GM21360 (cell line): Measurements from ENCODE around the gene SGTA.

Experiments
- ATAC-seq: cut with Tn5 transposase; IDR thresholded peaks from one replicate; pipeline ENCODE4 v1.9.1; 2021; ENCODE audit warnings: mild to moderate bottlenecking, moderate library complexity; ENCODE audit not compliant: unreplicated experiment

SGTA gene

DNA sequence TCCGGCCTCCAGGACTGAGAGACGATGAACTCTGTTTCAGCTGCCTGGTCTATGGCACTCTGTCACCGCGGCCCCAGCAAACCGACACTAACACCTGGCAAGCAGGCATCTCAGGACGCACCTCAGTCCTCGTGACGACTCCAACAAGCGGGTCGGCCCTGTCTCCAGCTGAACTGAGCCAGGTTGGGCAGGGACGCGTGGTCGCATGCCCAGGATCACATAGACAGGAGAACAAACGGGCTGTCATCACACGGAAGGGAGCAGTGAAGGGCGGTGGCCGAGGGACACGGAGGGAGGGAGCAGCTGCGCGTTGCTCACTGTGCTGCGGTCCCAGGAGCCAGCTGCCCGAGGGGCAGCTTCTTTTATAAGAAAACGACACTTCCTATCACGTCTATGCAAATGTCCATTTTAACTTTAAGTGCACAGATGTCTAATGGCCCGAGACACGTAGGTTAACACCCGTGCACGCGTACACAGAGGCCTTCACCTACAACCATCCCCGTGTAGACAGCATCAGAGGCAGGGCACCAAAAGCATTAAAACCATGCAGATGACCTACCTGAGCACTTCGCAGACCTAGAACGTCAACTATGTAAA is 8.9 kb downstream of the SGTA start:
- ATAC-seq = no peak

DNA sequence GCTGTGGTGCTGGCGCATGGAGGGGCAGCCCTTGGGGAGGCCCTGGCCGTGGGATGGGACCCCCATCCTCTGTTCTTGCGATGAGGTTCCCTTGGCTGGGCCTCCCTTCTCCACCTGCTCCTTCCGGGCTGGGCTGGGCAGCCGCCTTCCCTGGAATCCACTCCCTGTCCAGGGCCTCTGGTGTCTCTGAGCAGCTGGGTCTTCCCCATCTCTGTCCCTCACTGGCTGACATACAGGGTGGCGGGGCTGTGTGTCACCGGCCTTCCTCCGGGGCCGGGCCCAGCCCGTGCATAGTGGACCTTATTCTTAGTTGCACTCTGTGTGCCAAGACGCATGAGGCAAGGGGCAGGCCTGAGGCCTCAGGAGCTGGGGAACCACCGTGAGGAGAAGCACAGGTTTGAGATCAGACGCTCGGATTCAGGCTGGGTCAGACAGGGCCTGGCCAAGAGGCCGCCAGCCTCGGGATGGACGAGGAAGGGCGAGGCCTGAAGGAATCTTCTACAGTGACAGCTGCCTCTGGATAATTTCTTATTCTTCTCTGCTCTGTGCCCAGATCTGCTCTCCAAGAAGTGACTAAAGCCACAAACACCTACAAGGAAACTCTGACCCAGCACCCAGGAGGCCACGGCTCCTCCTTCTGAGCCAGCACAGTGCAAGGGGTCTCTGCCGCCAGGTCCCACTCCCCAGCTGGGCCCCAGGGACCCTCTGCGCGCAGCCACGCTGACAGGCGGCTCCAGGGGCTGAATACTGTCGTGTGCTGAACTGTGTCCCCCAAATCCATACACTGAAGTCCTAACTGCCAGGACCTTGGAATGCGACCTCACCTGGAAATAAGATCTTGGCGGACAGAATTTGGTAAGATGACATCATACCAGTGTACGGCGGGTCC is 11.0 kb downstream of the SGTA start:
- ATAC-seq = no peak

DNA sequence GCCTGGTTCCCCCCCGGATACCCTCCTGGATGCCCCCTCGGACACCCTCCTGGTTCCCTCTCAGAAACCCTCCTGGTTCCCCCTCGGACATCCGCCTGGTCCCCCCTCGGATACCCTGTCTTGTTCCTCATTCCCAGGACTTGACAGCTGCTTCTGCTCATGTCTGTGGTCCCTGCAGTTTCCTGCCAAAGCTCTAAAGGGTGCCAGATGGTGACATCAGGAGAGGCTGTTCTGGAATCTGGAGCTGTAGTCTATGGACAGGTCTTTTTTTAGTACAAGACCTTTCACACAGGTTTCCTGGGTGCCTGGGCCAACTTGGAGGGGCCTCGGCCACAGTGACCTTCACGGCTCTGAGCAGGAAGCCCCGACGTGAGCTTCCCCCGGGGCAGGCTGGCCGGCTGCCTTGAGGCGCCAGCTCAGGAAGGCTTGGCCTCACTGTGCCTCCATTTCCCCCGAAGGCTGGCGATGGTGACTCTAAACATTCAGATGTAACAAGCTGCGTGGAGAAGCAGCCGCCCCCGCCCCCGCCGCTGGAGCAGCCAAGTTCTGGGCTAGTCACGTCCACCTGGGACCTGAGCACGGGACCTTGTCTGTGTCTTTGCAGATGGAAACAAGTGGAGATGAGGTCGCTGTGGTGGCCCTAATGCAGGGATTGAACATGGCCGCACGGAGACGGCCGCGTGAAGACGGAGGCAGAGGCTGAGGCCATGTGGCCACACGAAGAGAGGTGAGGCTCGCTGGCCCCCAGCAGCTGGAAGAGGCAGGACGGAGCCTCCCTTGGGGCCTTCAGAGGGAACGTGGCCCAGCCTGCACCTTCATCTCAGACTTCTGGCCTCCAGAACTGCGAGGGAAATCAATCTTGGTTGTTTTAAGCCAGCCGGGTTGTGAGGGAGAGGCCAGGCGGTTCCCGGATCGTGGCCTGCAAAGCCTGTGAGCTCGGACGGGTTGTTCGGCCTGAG is 12.7 kb downstream of the SGTA start:
- no peak for ATAC-seq

DNA sequence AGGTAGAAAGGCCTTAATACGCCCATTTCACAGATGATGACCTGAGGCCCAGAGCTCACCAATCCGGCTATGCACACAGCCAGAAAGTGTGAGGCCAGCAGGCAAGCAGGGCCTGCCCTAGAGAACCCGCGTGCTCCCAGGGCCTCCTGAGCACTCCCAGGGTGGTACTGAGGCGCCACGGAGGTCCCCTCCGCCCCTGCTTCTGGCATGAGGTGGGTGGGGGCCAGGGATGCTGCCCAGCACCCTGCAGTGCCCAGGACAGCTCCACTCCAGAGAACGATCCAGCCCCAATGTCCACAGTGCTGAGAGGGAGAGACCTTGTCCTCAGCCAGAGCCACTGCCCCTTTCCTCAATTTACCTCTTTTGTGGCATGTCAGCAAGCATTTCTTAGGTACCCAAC is 13.9 kb downstream of the SGTA start:
- ATAC-seq = no peak

DNA sequence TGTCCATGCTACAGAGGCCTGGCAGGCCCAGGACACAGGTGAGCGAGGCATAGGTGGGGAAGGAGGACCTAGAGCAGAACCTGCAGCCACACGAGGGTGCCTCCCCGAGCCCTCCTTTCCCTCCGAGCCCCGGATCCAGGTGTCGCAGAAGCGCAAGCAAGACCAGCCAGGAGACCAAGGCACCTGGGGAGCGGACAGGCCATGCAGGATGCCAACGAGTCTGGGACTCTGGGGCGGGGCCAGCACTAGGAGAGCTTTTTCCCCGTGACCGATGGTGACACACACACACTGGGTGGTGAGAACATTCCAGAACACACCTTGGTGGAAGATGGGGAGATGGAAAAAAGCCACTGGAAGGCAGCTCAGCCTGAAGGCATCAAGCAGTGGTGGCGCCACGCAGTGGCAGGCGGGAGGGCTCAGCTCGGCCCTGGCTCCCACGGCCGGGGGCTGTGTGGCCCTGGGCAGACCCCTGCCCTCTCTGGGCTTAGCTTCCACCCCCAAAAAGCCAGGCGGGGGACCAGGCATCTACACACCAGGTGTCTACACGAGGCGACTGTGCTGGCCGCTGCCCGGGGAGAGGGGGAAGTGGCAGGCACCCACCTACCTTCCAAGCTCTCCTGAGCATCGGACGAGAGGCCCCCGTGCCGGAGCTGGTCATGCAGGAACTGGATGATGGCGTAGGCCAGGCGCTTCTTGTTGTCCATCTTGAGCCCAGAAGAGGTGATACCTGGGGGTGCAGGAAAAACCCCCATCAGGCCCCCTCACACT is 14.5 kb downstream of the SGTA start:
- ATAC-seq = no peak

DNA sequence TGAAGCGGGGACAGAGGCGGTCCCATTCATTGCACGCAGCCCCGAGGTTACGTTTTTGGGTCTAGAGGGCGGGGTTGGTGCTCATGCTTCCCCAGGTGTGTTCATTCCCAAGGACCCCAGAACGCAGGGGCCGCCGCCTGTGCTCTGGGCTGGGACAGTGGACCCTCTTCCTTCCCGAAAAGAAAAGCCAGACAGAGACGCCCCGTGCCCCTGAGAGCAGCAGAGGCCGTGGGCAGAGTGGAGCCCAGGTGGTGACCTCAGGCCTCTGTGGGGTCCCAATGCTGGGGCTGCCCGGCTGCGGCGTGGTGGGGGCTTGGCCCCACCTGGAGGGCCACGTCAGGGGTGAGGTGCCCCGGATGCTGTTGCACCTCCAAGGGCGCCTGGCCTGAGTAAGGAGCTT is 15.4 kb downstream of the SGTA start:
- no peak for ATAC-seq

DNA sequence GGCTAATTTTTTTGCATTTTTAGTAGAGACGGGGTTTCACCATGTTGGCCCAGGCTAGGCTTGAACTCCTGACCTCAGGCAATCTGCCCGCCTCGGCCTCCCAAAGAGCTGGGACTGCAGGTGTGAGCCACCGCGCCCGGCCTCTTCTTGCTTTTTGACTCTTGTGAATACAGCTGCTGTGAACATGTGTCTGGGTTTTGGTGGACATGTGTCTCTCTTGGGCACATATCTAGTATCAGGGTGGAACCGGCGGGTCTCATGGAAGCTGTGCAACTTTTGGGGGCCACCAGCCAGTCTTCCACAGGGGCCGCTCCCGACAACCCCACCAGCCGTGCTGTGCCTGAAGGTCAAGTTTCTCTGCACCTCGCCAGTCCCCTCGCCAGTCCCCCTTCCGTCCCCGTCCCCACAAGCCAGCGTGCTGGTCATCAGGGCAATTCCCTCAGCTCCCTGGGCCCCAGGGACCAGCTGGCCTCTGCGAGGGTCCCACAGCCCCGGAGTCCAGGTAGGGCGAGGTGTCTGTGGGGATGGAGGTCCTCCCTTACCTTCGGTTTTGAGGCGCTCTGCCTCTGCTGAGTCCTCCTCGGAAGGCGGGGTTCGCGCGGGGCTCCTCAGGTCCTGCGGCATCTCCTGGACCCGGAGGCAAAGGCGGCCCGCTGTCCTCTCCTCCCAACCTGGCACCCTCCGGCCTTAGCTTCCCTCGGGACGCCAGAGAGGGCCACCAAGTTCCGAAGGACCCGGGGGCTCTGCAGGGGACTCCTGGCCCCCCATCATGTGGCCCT is 16.3 kb downstream of the SGTA start:
- ATAC-seq = no peak

DNA sequence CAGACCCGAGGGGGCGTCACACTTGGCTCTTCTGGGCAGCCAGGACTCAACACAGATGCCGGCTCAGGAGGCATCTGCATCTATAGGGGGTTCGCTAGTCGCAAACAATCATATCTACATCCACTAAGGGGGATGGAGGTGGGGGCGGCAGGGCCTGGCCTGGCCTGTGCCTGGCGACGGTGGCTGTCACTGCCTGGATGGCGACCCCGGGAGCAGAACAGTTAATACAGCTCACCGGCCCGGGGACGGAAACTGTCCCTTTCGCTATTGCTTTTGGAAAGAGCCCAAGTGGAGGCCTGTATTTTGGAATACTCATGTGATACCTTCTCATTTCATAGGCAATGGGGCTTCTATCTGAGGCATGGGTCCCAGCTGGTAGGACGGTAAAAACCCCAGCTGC is 17.7 kb downstream of the SGTA start:
- no peak for ATAC-seq

DNA sequence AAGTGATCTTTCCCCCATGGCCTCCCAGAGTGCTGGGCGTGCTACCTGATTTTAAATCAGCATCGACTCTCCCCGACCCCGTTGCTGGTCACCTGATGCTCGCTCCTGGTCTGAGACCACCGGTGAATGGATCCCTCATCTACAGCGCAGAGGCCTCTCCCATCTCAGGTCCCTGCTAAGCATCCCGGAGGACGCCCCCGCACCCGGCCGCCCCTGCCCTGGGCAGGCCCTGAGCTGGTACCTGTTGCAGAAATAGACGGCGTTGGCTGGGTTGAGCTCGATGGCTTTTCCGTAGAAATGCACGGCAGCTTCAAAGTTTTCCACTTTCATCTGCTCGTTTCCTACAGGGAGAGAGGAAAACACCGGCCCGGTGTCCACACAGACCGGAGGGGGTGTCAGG is 18.1 kb downstream of the SGTA start:
- ATAC-seq = no peak

DNA sequence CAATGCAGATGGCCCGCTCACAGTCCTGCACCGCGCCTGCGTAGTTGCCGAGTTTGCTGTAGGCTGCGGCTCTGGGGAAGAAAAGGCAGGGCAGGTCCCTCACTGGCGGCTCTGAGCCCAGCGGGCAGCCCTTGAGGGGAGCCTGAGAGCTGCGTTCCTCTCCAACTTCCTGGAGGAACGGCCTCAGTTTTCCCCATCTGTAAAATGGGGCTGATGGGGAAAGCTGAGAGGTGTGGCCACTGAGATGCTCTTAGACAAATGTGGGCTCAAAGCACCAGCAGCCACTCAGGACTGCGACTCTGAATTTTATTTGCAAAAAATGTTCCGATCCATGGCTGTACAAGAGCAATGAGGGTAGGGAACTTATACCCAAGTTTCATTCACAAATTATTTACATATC is 19.4 kb downstream of the SGTA start:
- ATAC-seq = no peak

DNA sequence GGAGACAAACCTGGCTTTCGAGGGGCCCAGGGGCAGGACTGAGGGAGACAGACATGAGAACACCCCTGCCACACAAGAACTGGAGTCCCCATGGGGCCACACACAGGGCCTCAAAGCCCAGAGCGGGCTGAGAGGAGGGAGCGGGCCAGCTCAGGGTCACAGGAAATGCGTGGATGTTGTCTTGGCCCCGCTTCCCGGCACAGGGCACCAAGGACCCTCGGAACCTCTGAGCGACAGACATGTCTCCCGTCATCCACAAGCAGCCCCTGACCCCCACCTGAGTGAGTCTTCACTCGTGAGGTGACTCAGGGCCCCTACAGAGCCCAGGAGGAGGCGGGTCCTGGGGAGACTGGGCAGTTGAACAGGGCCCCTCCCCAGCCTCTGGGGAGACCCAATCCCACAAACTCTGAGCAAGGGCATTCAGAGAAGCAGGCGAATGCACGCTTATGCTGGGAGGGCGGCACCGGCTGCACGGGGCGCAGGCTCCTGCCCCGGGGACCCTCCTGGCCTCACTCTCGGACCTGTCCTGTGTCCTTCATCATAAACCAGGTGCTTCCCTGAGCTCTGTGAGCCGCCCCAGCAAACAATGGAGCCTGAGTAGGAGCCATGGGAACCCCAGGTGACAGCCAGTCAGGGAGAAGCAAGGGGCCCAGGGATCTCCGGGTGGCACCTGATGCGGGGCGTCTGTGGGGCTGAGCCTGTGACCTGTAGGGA is 20.1 kb downstream of the SGTA start:
- no peak for ATAC-seq

DNA sequence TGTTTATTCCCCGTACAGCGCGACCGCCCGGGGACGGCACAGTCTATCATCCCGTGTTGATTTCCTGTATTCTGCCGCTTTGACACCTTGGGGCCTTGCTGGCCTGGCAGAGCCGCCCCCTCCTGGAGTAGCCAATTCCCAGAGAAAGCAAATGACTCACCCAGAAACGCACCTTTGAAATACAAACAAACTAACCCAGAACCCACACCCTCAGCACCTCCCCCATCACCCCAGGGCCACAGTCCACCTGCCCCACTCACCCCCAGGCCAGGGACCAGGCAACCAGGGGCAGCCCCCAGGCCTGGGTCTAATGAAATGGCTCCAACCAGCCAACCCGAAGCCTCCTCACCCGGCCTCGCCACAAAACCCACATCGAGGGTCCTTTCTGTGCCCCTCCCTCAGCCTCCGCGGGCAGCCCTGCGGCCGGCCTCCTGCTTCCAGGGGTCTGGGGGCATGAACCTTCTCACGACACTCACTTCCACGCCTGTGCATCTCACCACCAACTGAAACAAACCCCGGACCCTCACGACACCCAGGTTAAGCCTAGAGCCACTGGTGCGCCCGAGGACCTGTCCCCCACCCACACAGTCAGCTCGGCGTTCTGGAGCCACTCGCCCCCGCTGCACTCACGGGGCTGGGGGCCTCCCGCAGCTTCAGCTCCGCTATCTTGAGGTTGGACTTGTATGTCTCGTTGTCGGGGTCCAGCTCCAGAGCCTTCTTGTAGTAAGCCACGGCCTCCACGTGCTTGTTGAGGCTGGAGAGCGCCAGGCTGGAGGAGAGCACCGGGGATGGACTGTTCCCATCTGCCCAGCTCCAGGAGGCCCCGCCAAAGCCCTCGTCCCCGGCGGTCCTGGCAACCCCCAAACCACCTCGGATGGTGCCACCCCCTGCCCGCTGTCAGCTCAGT is 20.9 kb downstream of the SGTA start:
- ATAC-seq = no peak

DNA sequence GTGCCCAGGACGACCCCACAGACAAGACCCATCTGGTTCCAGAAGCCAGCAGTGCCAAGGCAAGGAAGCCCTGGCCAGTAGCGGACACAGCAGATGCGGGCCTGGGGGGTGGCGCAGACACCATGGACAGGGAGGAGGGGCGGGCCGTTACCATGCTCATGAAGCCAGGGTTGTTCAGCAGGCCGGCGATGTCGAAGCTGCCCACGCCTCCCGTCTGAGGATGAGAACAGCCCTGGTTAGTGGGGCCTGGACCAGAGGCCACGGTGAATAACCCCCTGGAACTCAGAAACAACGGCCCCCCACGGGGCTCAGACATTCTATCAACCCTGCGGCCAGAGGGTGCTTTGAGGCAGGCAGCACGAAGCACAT is 21.8 kb downstream of the SGTA start:
- ATAC-seq = no peak

DNA sequence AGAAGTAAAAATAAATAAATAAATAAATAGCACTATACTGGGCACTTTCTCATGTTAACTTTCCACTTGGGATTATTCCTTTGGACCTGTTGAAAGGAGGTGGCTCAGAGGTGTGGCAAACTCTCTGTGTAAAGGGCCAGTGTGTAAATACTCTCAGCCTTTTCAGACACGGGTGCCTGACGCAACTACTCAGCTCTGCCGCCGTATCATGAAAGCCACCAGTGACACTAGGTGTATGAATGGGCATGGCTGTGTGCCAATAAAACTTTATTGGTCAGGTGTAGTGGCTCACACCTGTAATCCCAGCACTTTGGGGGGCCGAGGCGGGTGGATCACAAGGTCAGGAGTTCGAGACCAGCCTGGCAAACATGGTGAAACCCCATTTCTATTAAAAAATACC is 23.1 kb downstream of the SGTA start:
- ATAC-seq = no peak

DNA sequence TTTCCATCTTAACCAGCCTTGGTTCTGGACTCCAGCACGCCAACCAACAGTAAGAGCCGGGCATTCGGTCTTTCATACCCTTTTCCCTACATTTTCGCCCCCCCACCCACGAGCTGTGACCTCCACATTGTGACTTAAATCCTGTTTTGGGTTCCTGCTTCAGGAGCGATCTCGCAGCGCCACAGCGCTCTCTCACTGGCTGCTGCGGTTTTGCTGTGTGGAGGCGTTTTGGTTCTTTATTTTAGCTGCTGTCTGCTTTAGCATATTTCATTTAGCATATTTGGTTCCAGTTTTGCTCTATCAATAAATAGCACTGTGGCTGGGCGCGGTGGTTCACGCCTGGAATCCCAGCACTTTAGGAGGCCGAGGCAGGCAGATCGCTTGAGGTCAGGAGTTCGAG is 23.7 kb downstream of the SGTA start:
- no peak for ATAC-seq

DNA sequence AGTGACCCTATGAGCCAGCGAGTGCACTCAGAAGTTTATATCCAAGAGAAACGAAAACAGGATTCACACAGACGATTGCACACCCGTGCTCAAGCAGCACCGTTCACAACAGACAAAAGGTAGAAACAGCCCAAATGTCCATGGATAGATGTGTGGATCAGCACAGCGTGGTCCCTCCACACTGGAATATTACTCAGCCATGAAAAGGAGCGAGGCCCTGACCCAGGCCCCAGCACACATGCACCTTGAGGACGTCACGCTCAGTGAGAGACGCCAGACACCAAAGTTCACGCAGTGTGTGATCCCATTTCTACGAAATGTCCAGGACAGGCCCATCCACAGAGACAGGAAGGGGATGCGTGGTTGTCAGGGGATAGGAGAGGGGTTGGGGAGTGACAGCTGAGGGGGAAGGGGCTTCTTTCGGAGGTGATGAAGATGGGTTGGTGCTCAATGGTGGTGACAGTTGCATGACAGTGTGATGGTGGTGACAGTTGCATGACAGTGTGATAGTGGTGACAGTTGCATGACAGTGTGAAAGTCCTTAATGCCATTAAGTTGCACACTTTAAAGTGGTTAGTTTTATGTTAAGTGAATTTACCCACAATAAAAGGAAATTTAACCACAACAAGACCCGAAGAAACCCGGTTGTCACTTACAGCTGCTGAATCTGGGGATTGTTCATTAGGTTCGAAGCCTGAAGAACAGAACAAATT is 24.3 kb downstream of the SGTA start:
- no peak for ATAC-seq

DNA sequence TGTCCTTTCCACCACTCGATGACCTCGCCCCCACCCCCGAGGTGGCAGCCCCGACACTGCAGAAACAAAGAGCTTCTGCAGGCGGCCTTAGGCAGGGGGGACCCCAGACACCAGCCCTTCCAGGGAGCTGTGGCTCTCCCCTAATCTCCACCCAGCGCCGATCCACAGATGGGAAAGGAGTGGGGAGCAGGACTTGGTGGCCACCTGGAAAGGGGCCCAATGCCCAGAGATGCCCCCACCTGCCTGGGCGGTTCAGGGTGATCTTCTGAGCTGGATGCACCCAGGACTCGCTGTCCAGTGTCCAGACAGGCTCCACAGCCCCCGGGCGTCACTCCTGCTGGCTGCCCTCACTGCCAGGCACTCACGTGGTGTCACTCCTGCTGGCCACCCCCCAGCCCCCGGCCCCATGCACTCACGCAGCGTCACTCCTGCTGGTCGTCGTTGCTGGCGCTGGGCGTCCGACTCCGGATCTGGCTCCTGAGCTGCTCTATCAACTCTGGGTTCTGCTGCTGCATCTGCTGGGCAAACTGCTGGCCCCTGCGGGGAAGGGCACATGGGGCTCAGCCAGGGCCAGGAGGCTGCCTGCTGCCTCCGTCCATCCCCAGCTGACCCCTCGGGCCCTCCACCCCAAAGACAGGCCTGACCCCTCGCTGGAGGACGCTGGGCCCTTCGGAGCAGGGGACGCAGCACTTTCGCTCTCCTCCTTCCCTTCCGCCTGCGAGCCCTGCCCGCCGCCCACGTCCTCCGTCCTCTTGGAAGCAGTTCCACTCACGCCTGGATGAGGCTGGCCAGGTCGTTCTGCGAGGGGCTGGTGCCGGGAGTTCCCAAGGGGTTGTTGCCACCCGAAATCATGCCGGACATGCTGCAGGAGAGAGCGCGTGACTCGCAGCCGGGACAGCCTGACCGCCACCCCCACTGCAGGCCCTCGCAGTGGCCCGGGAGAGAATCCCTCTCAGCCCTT is 25.9 kb downstream of the SGTA start:
- no peak for ATAC-seq
